Activated T-cell treated with anti-CD3 and anti-CD28 coated beads for 1 hour (primary cell): ENCODE data around the gene FYN.

Source experiments
- DNase-seq: peaks from one replicate; pipeline ENCODE4 v3.0.0-alpha.2; 2020; ENCODE audit warnings: low read depth

The FYN gene

DNA sequence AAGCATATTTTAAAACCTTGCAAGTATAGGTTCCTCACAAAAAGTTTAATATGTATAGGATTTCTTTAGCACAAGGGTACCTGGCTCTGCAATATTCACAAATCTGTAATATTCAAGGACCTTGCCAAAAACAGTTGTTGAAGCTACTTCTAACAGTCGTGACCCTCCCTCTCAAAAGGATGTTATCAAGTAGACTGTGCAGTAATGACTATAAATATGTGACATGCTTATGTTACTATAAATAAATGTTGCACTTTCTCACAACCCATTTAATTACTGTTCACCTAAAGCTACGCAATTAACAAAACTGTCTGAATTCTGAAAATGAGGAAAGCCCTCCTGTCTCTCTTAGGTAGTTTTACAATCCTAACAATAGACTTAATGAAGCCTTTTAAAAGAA is 41.8 kb downstream of the FYN start:
- no peak for DNase-seq

DNA sequence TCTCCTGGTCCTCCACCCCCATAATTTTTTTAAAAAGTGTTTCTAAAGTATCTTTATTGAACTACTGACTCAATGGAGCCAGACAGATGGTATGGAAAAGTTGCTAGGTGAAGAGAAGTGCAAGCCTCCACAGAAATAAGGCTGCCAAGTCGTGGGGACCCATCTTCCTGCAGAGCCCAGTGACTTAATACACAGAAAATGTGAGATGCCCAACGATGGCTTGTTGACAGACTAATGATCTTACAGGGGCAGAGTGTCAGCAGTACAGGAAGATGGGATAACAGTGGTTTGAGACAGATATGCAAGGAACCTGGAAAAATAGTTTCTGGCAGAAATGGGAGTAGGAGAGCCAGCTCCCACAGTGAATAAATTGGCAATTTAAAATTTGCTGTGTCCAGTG is 43.3 kb downstream of the FYN start:
- DNase-seq = no peak

DNA sequence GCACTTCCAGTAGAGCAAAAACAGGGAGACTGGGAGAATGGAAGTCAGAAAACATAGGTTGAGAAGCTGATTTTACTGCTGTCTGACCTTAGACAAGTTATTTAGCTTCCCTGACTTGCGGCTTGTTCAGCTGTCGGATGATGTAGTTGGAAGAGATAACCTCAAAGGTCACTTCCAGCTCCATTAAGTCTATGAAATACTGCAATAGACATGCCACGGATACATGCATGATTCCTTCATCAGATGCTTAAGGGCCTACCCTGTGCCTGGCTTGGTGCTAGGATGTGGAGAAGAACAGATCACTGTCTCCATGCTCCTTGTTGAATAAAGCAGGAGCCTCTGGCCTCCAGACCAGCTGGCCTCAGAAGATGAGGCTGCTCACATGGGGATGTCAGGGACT is 43.7 kb downstream of the FYN start:
- no peak for DNase-seq

DNA sequence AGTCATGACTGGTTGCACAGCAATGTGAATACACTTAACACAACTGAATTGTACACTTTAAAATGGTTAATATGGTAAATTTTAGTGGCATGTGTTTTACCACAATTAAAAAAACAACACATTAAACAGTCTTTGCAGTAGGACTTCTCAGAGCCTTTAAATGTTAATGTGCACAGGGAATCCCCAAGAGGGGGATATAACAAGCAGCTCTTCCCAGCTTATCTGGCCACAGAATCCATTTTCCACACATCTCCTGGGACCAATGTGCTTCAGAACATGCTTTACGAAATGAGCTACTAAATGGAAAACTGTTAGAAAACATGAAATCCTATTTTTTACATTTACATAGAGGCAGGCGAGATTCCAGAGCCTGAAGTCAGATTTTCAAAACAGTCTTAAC is 44.4 kb downstream of the FYN start:
- DNase-seq = no peak

DNA sequence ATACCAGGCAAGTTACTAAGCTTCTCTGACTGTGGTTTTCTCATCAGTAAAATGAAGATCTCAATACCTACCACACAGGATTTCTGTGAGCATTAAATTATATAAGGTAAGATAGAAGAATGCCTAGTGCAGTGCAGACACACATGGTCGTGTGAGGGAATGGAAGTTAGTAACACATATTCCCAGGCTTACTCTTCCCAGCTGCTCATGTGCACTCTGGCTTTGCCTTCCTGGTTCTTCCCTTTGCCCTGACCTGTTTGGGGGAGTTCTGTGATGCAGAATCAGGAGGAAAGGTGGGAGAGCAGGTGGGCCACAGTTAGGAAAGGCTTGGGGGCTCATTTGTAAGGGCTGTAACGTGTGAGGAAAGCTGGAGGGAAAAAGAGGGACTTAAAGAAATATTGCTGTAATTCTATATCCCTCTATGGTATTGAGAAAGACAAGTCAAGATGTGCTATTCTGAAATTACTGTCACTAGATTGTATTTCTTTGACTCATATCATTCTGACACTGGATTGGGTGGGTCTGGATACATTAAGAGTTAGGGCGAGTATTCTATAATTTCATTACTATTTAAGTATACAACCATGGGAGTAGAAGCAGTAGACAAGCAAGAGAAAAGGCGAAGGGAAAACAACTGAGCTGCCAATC is 47.7 kb downstream of the FYN start:
- no peak for DNase-seq

DNA sequence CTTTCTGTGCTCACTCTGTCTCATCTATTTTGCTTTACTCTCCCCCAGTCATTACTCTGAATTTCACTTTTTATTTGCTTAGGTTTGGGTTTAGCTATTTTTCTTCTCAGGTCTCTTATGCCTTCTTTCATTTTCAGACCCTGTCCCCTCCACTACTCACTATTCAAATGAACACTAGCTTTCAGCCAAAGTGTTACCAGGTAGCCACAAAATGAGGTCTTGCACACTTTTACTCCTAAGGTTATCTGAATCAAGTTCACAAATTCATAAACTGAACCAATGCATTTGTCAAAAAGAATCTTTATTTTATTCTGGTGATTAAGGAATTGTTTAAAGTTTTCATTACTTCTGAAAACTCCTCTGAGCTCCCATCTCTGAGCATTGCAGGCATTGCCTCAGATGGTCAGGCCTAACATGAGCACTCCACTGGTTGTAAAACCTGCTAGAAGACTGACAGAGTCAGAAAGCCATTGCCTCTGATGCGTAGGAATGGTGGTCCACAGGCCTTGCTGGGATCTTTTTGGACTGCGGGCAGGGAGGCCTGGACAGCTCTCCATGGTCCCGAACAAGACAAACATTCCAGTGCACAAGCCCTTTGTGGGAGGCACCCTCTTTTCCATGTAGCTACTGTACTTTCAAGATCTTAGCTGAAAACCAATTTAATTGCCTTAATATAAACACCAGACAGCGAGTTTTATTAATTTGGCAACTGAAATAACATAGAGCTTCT is 48.5 kb downstream of the FYN start:
- no peak for DNase-seq

DNA sequence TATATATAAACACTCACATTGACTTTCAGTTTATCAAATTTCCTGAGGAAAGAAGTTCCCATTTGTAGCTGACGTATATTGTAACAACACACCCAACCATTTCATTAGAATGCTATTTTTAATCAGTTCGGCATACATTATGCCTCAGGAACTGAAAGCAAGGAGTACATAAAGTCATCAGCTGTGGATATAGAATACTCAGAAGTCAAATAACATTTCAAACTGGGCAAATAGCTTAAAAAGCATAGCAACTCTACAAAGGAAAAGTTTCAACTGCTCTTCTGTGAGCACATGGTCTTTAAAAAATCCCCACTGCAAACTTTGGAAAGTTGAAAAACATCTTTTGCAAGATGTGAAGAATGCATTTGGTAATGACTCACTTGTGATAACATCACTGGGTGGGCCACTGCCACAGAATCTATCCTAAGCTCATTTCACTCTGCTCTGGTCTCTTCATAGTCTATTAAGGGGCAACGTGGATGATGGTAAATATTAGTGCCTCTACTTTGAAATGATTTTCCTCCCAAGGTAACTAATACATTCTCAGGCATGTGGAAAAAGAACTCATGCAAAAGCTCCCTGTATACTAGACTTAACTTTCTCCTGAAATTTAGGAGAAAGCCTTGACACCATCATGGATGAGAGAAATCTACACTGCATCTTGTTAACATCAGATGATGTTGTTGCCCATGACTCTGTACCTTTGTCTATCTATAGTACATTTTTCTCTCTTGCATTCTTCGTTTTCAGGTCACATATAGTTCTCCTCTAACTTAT is 49.2 kb downstream of the FYN start:
- no peak for DNase-seq

DNA sequence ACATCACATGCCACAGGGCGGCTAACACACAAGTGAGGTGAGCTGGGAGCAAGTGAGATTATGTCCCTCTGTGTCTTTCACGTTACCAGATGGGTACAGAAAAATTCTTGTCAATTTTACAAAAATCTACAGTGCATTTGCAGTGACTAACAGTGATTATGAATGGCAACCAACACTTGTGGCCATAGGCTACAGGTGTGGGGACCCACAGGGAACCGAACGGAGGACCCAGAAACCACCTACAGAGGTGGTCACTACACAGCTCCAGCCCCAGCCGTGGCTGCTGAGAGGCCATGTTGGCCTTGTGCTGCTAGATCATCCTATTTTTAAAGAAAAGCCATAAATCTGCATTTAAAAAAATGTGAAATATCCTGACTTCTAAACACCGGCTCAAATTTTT is 50.2 kb downstream of the FYN start:
- DNase-seq = no peak

DNA sequence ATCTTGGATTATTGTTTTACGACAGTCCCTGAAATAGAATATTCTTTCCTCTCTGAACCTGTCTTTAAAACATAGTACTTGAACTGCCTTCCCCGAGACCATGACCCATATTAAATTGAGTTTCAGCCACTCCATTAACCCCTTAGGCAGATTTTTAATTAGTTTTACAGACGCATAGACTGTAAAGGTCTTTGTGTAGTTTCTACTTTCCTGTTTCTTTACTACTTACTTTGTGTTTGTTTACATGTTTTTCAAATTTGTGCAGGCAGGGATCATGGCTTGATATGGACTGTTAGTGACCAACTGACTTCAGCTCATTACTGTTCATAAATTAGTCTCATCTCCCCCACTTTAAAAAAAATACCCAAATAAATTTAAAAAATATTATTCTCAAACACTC is 53.8 kb downstream of the FYN start:
- no peak for DNase-seq

DNA sequence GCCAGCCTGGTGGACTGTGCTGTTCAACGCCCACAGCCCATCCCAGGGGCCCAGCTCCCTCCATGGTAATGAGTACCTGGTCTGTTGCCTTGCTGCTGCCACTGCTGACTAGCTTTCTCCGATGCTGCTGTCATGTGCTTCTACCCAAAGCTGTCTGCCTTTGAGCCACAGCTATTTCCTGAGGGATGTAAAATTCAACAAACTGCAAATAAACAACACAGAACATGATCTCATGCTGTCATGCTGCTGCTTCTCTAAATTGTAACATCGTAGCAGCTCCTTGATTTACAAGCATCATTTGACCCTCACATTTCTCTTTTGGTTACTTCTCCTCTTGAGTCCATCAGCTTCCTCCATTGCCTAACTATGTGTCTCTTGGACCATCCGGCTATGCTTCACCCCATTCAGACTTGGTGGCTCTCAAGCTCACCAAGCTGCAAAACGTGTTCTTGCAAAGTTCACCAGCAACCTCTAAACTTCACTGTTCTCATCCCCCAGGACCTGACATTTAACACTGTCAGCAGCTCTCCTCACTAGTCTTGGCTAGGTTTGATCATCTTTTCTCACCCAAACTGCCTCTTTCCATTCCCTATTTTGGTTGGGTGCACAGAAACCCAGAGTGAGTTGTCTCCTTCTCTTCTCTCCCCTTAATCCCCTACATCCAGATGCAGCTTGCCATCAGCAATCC is 54.6 kb downstream of the FYN start:
- no peak for DNase-seq

DNA sequence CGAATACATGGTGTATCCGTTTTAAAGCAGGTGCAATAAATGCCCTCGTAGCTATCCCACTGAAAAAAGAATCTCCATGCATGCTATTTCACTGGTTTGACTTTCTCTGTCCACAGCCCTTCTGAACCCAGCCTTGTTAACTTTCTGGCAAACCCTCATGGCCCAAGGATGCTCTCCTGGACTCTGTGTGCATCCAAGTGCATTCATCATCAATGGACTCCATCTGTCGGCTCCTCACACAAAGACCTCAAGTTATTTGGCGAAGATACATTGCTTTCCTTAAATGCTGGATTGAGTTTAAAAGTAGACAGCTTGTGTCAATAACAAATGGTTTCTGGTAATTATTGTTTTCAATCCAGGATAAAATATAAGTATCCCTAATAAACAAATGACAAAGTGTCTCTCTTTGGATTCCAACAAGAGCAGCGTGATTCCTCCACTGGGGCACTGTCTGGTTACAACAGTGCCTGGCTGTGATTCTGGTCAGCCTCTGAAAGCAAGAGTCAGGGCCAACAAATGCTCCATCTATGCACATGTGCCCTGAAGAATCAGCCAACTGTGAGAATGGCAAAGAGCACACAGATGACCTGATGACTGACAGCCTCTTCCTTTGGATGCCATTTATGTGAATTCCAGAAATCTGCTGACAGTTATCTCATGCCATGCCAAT is 55.7 kb downstream of the FYN start:
- no peak for DNase-seq

DNA sequence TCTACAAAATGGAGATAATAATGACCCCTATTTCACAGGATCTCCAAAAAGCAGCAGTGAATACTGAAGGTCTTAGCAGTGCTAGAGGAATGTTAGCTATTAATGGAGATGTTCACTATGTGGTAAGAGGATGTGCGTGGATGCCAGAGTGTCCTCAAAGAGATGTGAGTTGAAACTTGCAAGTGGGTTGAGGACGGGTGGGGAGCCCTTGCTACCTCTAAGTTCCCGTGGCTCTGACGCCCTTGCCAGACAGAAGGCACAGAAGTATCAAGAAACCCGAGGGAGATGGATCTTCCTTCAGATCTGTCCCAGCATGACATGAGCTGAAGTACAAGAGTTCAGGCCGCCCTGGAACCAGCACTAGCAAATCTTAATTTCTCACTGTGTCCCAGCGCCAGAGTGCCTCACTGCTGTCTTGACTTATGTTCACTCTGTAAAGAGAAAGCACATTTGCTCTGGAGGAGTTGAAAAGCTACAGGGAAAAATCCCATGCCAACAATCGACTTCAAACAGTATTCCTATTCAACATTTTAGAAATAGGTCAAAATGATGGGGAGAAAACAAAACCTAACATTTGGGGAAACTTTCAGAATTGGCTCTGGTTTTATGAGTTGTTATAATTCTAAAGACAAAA is 59.5 kb downstream of the FYN start:
- no peak for DNase-seq

DNA sequence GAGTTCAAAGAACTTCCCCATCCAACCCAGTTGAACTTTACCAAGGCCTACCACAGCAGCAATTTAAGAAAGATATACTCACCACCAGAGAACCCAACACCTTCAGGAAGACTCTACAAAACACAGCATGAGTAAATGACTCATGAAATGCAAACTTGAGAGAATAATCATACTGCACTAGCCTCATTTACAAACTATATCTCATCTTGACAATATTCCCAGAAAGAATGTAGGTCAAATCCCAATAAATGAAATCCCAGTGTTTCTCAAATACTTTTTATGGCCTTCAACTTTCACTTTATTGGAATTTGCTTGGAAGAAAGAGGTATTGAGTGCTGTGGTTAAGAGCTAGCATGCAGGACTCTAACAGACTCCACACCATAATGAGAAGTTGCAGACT is 60.0 kb downstream of the FYN start:
- DNase-seq = no peak

DNA sequence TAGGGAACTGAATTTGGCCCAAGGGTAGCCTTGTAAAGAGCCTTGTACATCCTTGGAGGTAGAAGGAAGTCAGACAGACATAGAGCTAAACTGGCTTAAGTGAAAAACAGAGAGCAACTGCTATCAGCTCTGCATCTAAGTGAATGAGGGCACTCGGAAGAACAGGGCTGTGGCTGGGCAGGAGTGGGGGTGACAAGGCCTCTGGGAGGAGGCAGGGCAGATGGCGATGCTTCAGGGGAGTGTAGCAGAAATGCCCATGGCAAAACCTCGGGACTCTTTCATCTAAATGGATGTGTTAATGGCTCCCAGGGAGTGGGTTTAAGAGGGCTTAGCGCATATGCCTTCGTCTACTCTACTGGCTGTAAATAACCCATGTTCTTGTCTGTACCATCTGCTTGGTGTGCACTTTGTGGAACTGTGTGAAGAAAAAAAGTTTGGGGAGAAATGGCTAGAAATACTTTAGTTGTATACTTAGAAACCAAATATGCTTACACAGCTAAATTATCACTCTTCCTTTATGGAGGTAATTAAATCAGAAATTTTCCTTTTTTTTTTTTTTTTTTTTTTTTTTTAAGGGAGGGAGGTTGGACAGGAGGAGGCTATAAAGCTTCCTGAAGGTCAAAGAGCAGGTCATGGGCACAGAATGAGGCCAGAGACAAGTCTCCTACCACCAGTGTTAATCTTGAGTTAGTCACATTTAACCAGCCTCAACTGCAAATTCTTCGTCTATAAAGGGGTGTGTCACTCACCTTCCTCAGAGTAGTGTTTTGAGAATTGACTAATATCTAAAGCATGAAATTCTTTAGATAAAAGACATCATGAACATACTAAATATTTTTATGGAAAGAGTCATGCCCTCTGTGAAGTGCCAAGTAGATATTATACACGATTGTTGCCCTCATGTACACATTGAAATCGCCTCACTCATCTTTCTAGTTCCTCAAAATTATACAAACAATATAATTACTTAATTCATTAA is 60.9 kb downstream of the FYN start:
- no peak for DNase-seq

DNA sequence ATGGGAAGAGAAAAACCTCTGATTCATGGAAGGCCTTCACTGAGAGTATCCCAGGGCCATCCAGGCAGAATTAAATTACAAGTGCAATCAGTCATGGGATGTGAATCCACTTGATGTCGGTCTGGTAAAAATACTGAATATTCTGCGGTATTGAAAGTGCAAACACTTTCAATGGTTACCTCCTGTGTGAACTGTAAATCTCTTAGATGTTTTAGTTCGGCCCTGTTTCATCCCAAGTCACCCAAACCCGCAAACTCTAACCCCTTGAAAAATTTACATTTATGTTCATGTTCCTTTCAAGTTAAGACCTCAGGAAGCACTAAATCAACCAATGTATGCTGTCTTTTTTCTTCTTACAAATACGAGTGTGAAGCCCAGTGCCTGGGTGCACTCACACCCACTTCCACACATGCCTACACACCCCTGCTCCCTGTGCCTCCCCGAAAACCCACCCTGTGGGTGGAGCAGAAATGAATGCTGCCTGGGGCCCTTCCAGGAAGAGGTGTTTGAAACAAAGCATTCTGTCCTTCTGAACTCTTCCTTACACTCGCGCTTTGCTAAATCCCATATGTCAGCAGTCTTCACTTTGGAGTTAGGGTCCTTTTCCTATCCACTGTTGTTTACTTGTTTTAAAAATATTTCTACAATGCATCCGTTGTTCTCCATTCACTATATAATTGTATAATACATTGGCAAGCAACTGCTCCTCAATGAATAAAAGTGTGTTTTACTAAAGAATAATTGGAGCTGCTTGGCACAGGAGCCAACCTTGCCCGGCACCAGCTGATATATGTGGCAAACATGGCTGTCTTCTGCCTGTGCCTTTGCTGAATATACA is 62.7 kb downstream of the FYN start:
- no peak for DNase-seq

DNA sequence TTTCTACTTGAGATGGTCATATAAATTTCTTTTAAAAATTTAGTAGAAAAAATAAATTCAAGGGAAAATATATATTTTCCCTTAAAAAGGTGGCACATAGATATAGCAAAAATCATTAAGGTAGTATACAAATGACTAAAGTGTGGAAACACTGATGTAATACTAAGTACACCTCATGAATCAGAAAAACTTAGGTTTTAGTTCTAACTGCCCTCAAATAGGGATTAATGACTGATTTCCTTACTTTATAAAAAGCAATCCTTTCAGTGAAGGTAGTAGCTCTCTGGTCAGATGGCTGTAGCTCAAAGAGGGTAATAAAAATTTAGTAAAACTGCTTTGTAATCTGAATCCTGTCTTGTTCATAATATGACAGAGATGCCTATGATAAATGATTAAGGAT is 63.5 kb downstream of the FYN start:
- no peak for DNase-seq

DNA sequence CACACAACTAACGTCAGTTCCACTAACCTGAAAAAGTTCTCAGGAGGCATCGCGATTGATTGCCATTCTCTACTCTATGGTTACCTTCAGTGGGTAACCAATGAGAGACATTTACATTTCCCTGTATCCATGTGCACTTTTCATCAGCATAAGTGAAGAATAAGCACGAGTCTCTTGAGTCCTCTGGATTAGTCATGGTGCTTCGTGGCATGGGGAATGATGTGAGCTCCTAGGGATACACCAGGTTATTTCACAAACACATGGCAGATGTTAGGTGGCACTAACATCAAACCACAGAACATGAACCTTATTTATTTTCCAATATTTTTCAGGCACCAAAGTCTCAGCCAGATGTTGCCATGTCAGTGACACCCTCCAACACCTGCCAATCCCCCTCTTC is 64.0 kb downstream of the FYN start:
- DNase-seq = no peak

DNA sequence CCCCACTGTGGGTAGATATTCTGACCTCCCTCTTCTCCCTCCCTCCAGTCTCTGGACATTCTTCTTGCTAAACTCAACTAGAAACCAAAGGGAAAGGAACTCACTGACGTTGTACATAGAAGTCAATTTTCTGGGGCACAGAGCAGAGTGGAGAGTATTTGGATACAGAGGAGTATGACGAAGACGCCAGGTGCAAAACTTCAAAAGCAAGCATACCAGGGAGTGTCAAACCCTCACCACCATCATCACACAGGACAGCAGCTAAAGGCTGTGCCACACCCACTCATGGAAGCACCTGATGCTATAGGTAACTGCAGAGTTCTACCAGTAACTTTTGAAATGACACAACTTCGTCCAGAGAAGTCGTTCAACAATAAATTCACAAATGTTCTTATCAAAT is 64.8 kb downstream of the FYN start:
- DNase-seq = no peak
